ENCODE measurements around the gene ACTL10.

ACTL10 gene

DNA sequence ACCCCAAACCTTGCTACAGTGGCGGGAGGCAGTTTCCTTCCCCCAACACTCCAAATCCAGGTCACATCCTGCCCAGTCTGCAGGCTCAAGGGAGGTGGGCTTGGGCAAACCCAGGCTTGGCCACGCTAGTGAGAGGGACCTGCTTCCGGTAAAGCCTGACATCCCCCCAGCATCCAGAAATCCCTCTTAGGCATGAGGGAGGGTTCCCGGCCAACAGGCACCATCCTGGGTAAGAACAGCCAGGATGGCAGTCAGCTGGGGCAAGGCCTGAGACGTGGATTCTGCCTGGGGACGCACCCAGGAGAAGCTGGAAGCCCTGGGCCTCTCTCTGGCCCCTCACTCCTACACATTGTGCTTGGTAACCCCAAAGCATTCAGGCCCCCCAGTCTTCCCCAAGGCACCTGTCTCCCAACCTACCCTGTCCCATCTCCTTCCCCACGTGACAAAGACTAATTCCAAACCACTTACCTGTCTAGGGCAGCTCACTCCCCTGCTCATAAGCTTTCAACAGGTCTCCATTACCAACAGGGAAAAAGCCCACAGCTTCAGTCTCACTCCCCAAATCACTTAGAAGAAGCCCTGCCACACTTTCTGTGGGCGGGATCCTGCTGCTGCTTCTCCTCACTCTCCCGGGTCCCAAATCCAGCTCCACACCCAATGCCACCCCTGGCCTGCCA, 2.5 kb upstream of the ACTL10 start:
- Histone ChIP-seq H3K4ac (ENCODE audit: low read depth in 1 of 2, low read length in 2 of 2) (peak overlapping the region; percentile 79 to 99), H2AK5ac (ENCODE audit: low read length, severe bottlenecking) (peak overlapping the region; percentile 75), H3K18ac (ENCODE audit: low read depth in 1 of 2, low read length in 2 of 2) (peak overlapping the region; percentile 81 to 95), H3K4me2 (ENCODE audit: low read length, poor library complexity, severe bottlenecking) (peak overlapping the region; percentile 92), H2BK5ac (ENCODE audit: low read depth, low read length, poor library complexity, severe bottlenecking) (peak overlapping the region; percentile 8), H2BK120ac (ENCODE audit: low read depth, low read length) (peak overlapping the region; percentile 96), H3K27me3 (ENCODE audit: control insufficient read depth in 1 of 2, insufficient read depth in 1 of 2, low read length in 2 of 2) (no peaks in the 10 kb centered on the region), H3K79me1 (replicated peaks; ENCODE audit: low read length, poor library complexity, severe bottlenecking) (peaks cover 43% of the 10 kb centered on the region), H3K4me3 (ENCODE audit: insufficient read depth in 1 of 2, low read depth in 1 of 2, low read length in 2 of 2) (peak overlapping the region; percentile 78 to 88), H4K91ac (ENCODE audit: low read length) (peak overlapping the region; percentile 65), H2BK12ac (ENCODE audit: low read length in 2 of 2) (peak overlapping the region in 1 of 2 experiments; percentile 68), H3K36me3 (ENCODE audit: control insufficient read depth in 1 of 2, insufficient read depth in 2 of 2, low read depth in 1 of 2, low read length in 2 of 2) (peaks cover 13 to 59% of the 10 kb centered on the region in 2 experiments), H3K27ac (ENCODE audit: low read length, poor library complexity, severe bottlenecking) (peak overlapping the region; percentile 84), H3K4me1 (ENCODE audit: control insufficient read depth, insufficient read depth, low read depth, low read length) (peaks cover 30% of the 10 kb centered on the region), H4K8ac (ENCODE audit: low read length) (peak overlapping the region; percentile 96), H2AFZ (ENCODE audit: low read depth, low read length) (peak overlapping the region; percentile 90), H3K9ac (ENCODE audit: low read length) (peak overlapping the region; percentile 94), H2BK15ac (ENCODE audit: low read depth, poor library complexity, severe bottlenecking) (no peak overlapping the region), H3K9me3 (ENCODE audit: control insufficient read depth, low read length) (no peaks in the 10 kb centered on the region), H3K23ac (ENCODE audit: low read length in 2 of 2) (peak overlapping the region in 1 of 2 experiments; percentile 88), H3K14ac (ENCODE audit: low read length in 2 of 2) (peak overlapping the region in 1 of 2 experiments; percentile 93)
- WGBS = 55% methylated on average over 9 of the region's 9 CpGs
- DNase-seq = no peak

DNA sequence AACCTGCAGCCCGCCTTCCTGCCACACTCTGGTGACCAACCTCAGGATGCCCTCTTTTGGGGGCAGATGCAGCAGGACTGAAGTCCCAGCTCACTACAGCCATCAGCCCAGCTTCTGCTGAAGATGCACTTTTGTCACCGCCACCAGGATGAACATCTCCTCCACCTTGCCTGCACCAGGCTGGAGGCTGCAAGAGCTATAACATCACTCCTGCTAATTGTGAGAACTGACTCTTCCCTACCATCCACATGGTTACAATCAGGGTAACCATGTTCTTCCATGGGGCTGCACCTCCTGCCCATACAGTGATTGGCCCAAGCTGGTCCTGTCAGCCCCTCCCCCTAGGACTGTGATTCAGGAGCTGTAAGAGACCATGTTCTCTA, 2.0 kb upstream of the ACTL10 start:
- Histone ChIP-seq H3K9me3 (ENCODE audit: control insufficient read depth, low read length) (no peaks in the 10 kb centered on the region), H3K14ac (ENCODE audit: low read length in 2 of 2) (no peak overlapping the region), H3K4me3 (ENCODE audit: insufficient read depth in 1 of 2, low read depth in 1 of 2, low read length in 2 of 2) (no peak overlapping the region), H3K4me1 (ENCODE audit: control insufficient read depth, insufficient read depth, low read depth, low read length) (peaks cover 35% of the 10 kb centered on the region), H4K91ac (ENCODE audit: low read length) (peak overlapping the region; percentile 14), H3K27ac (ENCODE audit: low read length, poor library complexity, severe bottlenecking) (no peak overlapping the region), H3K4me2 (ENCODE audit: low read length, poor library complexity, severe bottlenecking) (no peak overlapping the region), H3K18ac (ENCODE audit: low read depth in 1 of 2, low read length in 2 of 2) (no peak overlapping the region), H3K79me1 (replicated peaks; ENCODE audit: low read length, poor library complexity, severe bottlenecking) (peaks cover 42% of the 10 kb centered on the region), H2BK120ac (ENCODE audit: low read depth, low read length) (no peak overlapping the region), H2BK5ac (ENCODE audit: low read depth, low read length, poor library complexity, severe bottlenecking) (no peak overlapping the region), H4K8ac (ENCODE audit: low read length) (peak overlapping the region; percentile 82), H3K27me3 (ENCODE audit: control insufficient read depth in 1 of 2, insufficient read depth in 1 of 2, low read length in 2 of 2) (no peaks in the 10 kb centered on the region), H3K36me3 (ENCODE audit: control insufficient read depth in 1 of 2, insufficient read depth in 2 of 2, low read depth in 1 of 2, low read length in 2 of 2) (peaks cover 15 to 58% of the 10 kb centered on the region in 2 experiments), H3K9ac (ENCODE audit: low read length) (no peak overlapping the region), H3K23ac (ENCODE audit: low read length in 2 of 2) (no peak overlapping the region), H3K4ac (ENCODE audit: low read depth in 1 of 2, low read length in 2 of 2) (no peak overlapping the region), H2AK5ac (ENCODE audit: low read length, severe bottlenecking) (peak overlapping the region; percentile 75), H2AFZ (ENCODE audit: low read depth, low read length) (no peak overlapping the region), H2BK12ac (ENCODE audit: low read length in 2 of 2) (peak overlapping the region in 1 of 2 experiments; percentile 12), H2BK15ac (ENCODE audit: low read depth, poor library complexity, severe bottlenecking) (no peak overlapping the region)
- 97% methylated on average over 2 of the region's 2 CpGs for WGBS
- peak; percentile 22 for DNase-seq

DNA sequence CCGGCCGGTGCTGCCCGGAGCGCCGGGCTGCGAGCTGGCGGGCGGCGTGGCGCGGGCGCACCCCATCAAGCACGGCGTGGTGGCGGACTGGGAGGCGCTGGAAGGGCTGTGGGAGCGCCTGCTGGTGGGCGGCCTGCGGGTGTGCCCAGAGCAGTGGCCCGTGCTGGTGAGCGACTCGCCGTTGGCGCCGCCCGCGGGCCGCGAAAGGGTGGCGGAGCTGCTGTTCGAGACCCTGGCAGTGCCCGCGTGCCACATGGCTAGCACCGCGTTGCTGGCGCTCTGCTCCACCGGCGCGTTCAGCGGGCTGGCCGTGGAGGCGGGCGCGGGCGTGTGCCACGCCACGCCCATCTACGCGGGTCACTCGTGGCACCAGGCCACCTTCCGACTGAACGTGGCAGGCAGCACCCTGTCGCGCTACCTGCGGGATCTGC, 517 bp downstream of the ACTL10 start:
- Histone ChIP-seq H2BK5ac (ENCODE audit: low read depth, low read length, poor library complexity, severe bottlenecking) (no peak overlapping the region), H3K79me1 (replicated peaks; ENCODE audit: low read length, poor library complexity, severe bottlenecking) (peaks cover 33% of the 10 kb centered on the region), H2AK5ac (ENCODE audit: low read length, severe bottlenecking) (no peak overlapping the region)

DNA sequence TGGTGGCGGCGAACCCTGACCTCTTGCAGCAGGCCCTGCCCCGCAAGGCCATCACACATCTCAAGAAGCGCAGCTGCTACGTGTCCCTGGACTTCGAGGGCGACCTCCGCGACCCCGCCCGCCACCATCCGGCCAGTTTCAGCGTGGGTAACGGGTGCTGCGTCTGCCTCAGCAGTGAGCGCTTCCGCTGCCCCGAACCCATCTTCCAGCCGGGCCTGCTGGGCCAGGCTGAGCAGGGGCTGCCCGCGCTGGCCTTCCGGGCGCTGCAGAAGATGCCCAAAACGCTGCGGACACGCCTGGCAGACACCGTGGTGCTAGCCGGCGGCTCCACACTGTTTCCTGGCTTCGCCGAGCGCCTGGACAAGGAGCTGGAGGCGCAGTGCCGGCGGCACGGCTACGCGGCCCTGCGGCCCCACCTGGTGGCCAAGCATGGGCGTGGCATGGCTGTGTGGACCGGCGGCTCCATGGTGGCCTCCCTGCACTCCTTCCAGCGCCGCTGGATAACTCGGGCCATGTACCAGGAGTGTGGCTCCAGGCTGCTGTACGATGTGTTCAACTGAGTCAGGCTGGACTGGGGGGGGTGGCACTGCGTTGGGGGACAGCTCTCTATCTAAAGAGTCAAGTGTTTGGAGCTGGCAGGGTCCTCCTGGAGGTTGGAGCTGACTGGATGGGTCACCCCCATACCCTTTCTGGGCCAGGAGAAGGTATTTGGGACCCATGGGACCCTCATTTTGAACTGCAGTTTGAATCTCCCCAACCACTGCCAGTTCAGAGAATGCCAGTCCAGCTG, 1.1 kb downstream of the ACTL10 start:
- H3K4me3 ChIP-seq (ENCODE audit: insufficient read depth in 1 of 2, low read depth in 1 of 2, low read length in 2 of 2) = peak overlapping the region in 1 of 2 experiments; percentile 75
- H3K18ac ChIP-seq (ENCODE audit: low read depth in 1 of 2, low read length in 2 of 2) = no peak overlapping the region
- peaks cover 39 to 65% of the 10 kb centered on the region in 2 experiments for H3K36me3 ChIP-seq (ENCODE audit: control insufficient read depth in 1 of 2, insufficient read depth in 2 of 2, low read depth in 1 of 2, low read length in 2 of 2)
- peaks cover 29% of the 10 kb centered on the region for H3K79me1 ChIP-seq (replicated peaks; ENCODE audit: low read length, poor library complexity, severe bottlenecking)
- no peak overlapping the region for H2BK5ac ChIP-seq (ENCODE audit: low read depth, low read length, poor library complexity, severe bottlenecking)
- peaks cover 57% of the 10 kb centered on the region for H3K4me1 ChIP-seq (ENCODE audit: control insufficient read depth, insufficient read depth, low read depth, low read length)
- H2BK12ac ChIP-seq (ENCODE audit: low read length in 2 of 2) = no peak overlapping the region
- no peaks in the 10 kb centered on the region for H3K27me3 ChIP-seq (ENCODE audit: control insufficient read depth in 1 of 2, insufficient read depth in 1 of 2, low read length in 2 of 2)
- DNase-seq = no peak
- 95% methylated on average over 47 of the region's 47 CpGs for WGBS
- no peak overlapping the region for H2AFZ ChIP-seq (ENCODE audit: low read depth, low read length)
- H3K4me2 ChIP-seq (ENCODE audit: low read length, poor library complexity, severe bottlenecking) = no peak overlapping the region
- no peak overlapping the region for H3K23ac ChIP-seq (ENCODE audit: low read length in 2 of 2)
- no peak overlapping the region for H2BK120ac ChIP-seq (ENCODE audit: low read depth, low read length)
- no peaks in the 10 kb centered on the region for H3K9me3 ChIP-seq (ENCODE audit: control insufficient read depth, low read length)
- no peak overlapping the region for H3K27ac ChIP-seq (ENCODE audit: low read length, poor library complexity, severe bottlenecking)
- no peak overlapping the region for H3K14ac ChIP-seq (ENCODE audit: low read length in 2 of 2)
- peak overlapping the region; percentile 87 for H3K9ac ChIP-seq (ENCODE audit: low read length)
- H2BK15ac ChIP-seq (ENCODE audit: low read depth, poor library complexity, severe bottlenecking) = peak overlapping the region; percentile 12
- H2AK5ac ChIP-seq (ENCODE audit: low read length, severe bottlenecking) = no peak overlapping the region
- no peak overlapping the region for H4K8ac ChIP-seq (ENCODE audit: low read length)
- H3K4ac ChIP-seq (ENCODE audit: low read depth in 1 of 2, low read length in 2 of 2) = no peak overlapping the region
- H4K91ac ChIP-seq (ENCODE audit: low read length) = no peak overlapping the region

More for the DNA sequence above, 517 bp downstream of the ACTL10 start:
- peaks cover 39 to 65% of the 10 kb centered on the region in 2 experiments for H3K36me3 ChIP-seq (ENCODE audit: control insufficient read depth in 1 of 2, insufficient read depth in 2 of 2, low read depth in 1 of 2, low read length in 2 of 2)
- H3K9ac ChIP-seq (ENCODE audit: low read length) = peak overlapping the region; percentile 87
- no peak overlapping the region for H4K8ac ChIP-seq (ENCODE audit: low read length)
- H3K27me3 ChIP-seq (ENCODE audit: control insufficient read depth in 1 of 2, insufficient read depth in 1 of 2, low read length in 2 of 2) = no peaks in the 10 kb centered on the region
- H3K18ac ChIP-seq (ENCODE audit: low read depth in 1 of 2, low read length in 2 of 2) = no peak overlapping the region
- peak overlapping the region in 1 of 2 experiments; percentile 75 for H3K4me3 ChIP-seq (ENCODE audit: insufficient read depth in 1 of 2, low read depth in 1 of 2, low read length in 2 of 2)
- peaks cover 57% of the 10 kb centered on the region for H3K4me1 ChIP-seq (ENCODE audit: control insufficient read depth, insufficient read depth, low read depth, low read length)
- H3K14ac ChIP-seq (ENCODE audit: low read length in 2 of 2) = no peak overlapping the region
- H3K23ac ChIP-seq (ENCODE audit: low read length in 2 of 2) = no peak overlapping the region
- H3K27ac ChIP-seq (ENCODE audit: low read length, poor library complexity, severe bottlenecking) = no peak overlapping the region
- H2AFZ ChIP-seq (ENCODE audit: low read depth, low read length) = no peak overlapping the region
- H3K4me2 ChIP-seq (ENCODE audit: low read length, poor library complexity, severe bottlenecking) = no peak overlapping the region
- H2BK120ac ChIP-seq (ENCODE audit: low read depth, low read length) = no peak overlapping the region
- DNase-seq = no peak
- no peak overlapping the region for H2BK12ac ChIP-seq (ENCODE audit: low read length in 2 of 2)
- 98% methylated on average over 55 of the region's 55 CpGs for WGBS
- H3K4ac ChIP-seq (ENCODE audit: low read depth in 1 of 2, low read length in 2 of 2) = no peak overlapping the region
- H3K9me3 ChIP-seq (ENCODE audit: control insufficient read depth, low read length) = no peaks in the 10 kb centered on the region
- no peak overlapping the region for H4K91ac ChIP-seq (ENCODE audit: low read length)
- no peak overlapping the region for H2BK15ac ChIP-seq (ENCODE audit: low read depth, poor library complexity, severe bottlenecking)

All from mesenchymal stem cell (in vitro differentiated cells and primary cell).